Suppressor macrophage treated with lipopolysaccharide for 4 hours (primary cell): ENCODE measurements around the gene TP73.

Source experiments
- DNase-seq: peaks from one replicate; pipeline ENCODE4 v3.0.0-alpha.2; 2020

TP73 gene

DNA sequence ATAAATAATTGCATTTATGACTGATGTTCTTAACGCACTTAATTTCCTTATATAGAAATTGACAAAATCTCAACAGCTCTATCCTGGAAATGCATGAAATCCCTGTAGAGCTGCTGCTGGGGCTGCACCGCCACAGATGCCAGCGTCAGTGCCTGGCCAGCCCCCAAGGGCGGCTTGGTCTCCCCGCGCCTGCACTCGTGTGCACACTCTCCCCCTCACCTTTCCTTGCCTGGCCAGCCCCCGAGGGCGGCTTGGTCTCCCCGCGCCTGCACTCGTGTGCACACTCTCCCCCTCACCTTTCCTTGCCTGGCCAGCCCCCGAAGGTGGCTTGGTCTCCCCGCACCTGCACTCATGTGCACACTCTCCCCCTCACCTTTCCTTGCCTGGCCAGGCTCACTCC is 16.2 kb upstream of the TP73 start:
- DNase-seq, result no peak

DNA sequence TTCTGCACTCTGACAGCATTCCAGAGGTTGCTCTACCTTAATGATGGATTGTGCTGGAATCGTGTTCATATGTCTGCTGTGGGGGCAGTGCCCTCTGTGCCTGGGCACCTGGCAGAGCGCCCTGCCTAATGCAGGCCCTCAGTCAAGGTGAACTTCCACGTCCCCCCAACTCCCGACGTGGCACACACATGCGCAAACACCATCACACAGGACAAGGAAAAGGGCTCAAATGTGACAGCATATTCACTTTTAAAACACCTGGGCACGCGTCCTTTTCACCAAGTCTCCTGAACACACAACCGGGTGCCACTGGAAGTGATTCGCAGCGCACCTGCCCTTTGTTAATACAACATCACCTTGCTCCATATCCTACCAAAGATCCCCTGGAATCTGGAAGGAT is 15.8 kb upstream of the TP73 start:
- DNase-seq, result no peak

GRCh38 chr1:3638027-3638426 is 14.3 kb upstream of the TP73 start:
- DNase-seq, result no peak

- no peak for DNase-seq
These were observed 13.6 kb upstream of the TP73 start for GRCh38 chr1:3638676-3639075.

GRCh38 chr1:3639397-3639911 is 12.9 kb upstream of the TP73 start:
- DNase-seq, result no peak

DNA sequence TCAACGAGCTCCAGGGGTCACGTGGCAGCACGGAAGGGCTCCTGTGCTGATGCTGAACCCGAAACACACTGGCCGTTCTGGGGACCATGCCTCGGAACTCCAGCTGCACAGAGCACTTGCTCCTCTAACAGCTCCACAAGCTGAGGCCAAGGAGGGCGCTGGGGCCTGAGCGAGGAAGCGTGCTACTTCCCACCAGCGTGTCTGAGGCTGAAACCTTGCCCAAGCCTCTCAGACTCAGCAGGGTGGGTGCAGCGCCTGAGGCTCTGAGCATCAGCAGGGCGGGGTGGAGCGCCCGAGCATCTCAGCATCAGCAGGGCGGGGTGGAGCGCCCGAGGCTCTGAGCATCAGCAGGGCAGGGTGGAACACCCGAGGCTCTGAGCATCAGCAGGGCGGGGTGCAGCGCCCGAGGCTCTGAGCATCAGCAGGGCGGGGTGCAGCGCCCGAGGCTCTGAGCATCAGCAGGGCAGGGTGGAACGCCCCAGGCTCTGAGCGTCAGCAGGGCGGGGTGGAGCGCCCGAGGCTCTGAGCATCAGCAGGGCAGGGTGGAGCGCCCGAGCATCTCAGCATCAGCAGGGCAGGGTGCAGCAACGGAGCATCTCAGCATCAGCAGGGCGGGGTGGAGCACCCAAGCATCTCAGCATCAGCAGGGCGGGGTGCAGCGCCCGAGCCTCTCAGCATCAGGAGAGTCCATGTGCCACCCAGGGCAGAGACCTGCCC is 12.0 kb upstream of the TP73 start:
- DNase-seq, result no peak

- no peak for DNase-seq
These were observed 11.1 kb upstream of the TP73 start for GRCh38 chr1:3641046-3641760.

GRCh38 chr1:3641816-3642215 is 10.5 kb upstream of the TP73 start:
- DNase-seq, result no peak

- DNase-seq, result no peak
These were observed 9.2 kb upstream of the TP73 start for GRCh38 chr1:3642919-3643675.

DNA sequence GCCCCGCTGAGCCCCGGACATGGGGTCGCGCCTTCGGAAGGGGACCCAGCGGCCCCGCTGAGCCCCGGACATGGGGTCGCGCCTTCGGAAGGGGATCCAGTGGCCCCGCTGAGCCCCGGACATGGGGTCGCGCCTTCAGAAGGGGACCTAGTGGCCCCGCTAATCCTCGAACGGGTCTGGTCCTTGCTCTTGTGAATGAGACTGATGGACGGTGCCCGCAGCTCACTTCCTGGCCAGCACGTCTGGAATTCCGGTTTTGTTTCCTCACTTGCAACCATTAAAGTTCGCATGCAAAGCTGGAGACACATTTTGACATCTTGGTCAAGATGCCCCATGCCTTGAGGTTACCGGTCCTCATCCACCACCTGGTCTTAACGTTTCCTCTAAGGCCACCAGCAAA is 8.0 kb upstream of the TP73 start:
- DNase-seq, result no peak

- no peak for DNase-seq
These were observed 7.1 kb upstream of the TP73 start for GRCh38 chr1:3645247-3645646.

DNA sequence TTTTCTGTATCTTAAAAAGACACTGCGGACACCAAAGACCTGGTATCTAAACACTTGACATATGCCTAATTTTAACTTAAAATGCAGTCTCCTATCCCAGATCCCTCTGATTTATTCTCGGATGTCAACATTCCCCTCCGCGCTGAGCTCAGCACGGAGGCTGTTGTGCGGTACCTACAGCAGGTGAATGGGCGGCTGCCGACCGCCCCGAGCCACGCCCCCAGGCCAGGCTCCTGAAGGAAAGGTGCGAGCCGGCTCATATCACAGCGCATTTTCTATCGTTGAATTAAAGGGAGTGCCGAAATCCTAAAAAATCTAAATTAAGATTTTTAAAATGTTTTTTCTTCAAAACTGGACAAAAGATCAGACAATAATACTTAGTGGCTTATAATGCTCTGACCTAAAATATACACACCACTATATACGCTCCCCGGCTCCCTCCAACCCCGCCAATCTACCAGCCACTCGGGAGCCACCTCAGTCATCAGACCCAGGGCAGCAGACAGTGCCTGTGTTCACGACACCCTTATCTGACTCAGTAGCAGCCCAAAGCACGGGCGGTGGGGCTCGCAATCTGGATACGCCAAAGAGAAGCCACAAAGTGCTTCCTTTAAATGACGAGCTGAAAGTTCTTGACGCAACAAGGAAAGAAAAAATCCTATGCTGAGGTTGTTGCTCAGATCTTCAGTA is 6.5 kb upstream of the TP73 start:
- DNase-seq, result no peak

- DNase-seq, result no peak
These were observed 5.7 kb upstream of the TP73 start for GRCh38 chr1:3646596-3646995.

DNA sequence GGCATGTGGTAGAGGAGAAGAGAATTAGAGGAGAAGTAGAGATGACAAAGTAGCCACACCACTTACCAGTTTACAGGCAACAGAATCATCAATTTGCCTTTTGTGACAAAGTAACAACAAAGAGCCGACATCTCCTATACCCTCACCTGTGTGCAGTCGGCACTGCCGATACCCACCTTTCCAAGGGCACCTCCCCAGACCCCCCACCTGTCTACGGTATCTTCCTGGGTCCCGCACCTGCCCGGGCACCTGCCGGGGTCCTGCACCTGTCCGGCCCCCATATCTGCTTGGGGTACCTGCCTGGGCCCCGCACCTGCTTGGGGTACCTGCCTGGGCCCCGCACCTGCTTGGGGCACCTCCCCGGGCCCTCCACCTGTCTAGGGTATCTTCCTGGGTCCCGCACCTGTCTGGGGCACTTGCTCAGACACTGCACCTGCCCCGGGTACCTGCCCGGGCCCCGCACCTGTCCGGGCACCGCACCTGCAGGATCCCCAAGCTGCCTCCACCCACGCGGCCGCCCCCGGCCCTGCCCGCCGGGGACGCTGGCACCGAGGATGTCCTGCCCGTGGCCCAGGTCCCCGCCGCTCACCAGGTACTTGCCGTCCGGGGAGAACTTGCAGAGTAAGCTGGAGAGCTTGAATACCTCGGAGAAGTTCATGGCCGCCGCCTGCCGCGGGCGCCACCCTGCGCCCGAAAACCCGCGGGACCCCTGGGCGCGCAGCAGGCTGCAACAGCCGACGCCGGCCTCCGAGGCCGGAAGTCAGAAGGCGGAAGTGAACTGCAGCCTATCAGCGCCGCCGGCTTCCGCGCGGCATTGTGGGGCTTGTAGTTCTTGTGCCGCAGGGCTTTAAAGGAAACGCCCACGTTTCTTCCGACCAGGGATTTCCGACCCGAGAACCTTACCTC is 2.7 kb upstream of the TP73 start, which contains the start of gene WRAP73:
TSS of gene WRAP73 (minus strand) at position 762 of the 906 bp plus-strand sequence. CDS start at position 658, 104 bp downstream.
- DNase-seq, result peak; percentile 96

GRCh38 chr1:3650248-3651025 is 1.9 kb upstream of the TP73 start:
- no peak for DNase-seq

- DNase-seq, result no peak
These were observed 1.0 kb upstream of the TP73 start for GRCh38 chr1:3651026-3651929.

- DNase-seq, result no peak
These were observed 401 bp downstream of the TP73 start for GRCh38 chr1:3652548-3653285.

DNA sequence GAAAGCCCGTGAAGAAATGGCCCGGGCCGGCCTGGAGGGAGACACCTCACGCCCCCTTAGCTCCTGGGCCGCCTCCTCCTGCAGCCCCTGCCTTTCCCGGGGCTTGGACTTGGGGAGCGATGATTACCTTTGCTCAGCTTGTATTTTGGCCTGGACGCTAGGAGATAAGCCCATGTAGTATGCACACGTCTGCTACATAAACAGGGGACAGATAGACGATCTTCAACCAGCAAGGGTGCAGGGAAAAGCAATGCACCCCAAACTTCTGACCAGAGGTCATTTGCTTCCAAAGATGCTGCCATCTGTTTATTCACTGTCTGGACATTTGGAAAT is 936 bp downstream of the TP73 start:
- DNase-seq, result no peak

GRCh38 chr1:3654549-3655281 is 2.4 kb downstream of the TP73 start:
- no peak for DNase-seq
